ENCODE measurements around the gene C14orf180. TPM values are rescaled to one million over a fixed set of nuclear protein-coding genes. Genes with fewer than 3 reads are reported as not detected.

The C14orf180 gene
- polyA plus RNA-seq, 1 experiment, result not detected

DNA sequence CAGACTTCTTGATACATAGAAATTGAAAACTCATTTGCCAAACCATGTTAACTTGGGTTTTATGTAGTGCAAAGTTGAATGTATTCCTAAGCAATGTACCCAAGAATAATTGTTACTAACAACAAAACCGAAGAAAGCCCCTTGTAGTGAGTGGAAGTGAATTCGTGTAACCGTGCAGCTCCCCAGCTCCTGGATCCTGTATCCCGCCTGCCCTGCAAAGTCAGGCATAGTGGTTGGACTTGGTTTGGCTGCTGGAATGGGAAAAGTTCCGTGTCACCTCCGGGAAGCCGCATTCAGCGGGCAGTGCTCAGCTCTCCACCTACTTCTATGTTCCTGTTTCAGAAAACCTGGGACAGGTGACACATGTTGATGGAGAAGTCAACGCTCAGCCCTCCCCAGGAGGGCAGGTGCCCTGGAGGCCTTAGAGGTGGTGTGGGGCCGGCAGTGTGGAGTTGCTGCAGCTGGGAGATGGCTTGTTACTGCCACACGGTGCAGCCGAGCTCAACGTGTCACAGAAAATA, 29.2 kb upstream of the C14orf180 start:
- no peak for DNase-seq (ENCODE audit: low read depth, low spot score)
- H3K9me3 ChIP-seq (ENCODE audit: control insufficient read depth, insufficient read depth, low read length), result no peaks in the 10 kb centered on the region
- CTCF ChIA-PET, result no interaction called here
- H3K4me3 ChIP-seq (ENCODE audit: low read depth, low read length), result no peak overlapping the region
- POLR2A ChIA-PET, result no interaction called here
- no peak overlapping the region for H3K27ac ChIP-seq (ENCODE audit: low read depth, low read length)
- TF ChIP-seq, protein P1, sequence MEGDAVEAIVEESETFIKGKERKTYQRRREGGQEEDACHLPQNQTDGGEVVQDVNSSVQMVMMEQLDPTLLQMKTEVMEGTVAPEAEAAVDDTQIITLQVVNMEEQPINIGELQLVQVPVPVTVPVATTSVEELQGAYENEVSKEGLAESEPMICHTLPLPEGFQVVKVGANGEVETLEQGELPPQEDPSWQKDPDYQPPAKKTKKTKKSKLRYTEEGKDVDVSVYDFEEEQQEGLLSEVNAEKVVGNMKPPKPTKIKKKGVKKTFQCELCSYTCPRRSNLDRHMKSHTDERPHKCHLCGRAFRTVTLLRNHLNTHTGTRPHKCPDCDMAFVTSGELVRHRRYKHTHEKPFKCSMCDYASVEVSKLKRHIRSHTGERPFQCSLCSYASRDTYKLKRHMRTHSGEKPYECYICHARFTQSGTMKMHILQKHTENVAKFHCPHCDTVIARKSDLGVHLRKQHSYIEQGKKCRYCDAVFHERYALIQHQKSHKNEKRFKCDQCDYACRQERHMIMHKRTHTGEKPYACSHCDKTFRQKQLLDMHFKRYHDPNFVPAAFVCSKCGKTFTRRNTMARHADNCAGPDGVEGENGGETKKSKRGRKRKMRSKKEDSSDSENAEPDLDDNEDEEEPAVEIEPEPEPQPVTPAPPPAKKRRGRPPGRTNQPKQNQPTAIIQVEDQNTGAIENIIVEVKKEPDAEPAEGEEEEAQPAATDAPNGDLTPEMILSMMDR (IDR thresholded peaks at IDR 0.05; ENCODE audit: low read depth, low read length), result no peak
- peaks cover 3% of the 10 kb centered on the region for H3K27me3 ChIP-seq (ENCODE audit: control insufficient read depth, insufficient read depth, low read length)

DNA sequence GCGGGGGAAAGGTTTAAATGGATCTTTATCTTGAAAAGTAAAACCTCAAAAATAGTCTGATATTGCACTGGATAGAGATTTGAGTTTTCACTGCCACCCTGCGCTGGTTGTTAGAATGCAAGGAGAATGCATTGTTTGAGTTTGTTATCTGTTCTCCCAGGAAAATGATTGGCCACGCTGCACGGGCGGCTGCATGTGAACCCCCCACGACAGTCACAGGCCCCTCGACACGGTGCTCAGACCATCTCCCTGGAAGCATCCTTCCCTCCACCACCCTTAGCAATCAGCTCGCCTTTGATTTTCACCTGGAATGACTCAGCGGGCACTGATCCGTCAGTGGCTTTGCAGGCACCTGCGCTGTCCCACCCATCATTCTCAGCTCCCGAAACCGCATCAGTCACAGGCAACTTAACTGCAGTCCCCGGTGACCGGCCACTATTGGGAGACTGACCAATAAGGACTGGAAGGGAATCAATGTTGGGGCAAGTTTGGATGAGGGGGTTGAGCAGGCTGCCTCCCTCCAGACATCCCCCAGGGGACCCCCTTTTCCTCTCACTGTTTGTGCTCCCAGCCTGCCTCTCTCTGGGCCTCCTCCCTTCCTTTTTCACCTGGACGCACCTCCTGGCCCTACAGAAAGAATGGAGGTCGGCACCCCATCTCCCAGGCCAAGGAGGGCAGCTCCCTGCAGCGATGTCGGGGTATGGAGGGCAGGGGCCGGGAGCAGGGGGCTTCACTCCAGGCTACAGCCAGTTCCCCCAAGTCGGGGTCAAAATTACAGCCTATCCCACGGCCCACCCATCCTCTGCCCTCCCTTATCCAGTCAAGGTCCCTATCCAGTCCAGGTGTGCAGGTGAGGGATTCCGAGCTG, 28.5 kb upstream of the C14orf180 start:
- Histone ChIP-seq H3K27me3 (ENCODE audit: control insufficient read depth, insufficient read depth, low read length) (peaks cover 3% of the 10 kb centered on the region), H3K4me3 (ENCODE audit: low read depth, low read length) (no peak overlapping the region), H3K9me3 (ENCODE audit: control insufficient read depth, insufficient read depth, low read length) (no peaks in the 10 kb centered on the region), H3K27ac (ENCODE audit: low read depth, low read length) (no peak overlapping the region)
- DNase-seq (ENCODE audit: low read depth, low spot score), result no peak
- ChIA-PET POLR2A (no interaction called here), CTCF (no interaction called here)
- TF ChIP-seq, protein P1 (IDR thresholded peaks at IDR 0.05; ENCODE audit: low read depth, low read length), result no peak

DNA sequence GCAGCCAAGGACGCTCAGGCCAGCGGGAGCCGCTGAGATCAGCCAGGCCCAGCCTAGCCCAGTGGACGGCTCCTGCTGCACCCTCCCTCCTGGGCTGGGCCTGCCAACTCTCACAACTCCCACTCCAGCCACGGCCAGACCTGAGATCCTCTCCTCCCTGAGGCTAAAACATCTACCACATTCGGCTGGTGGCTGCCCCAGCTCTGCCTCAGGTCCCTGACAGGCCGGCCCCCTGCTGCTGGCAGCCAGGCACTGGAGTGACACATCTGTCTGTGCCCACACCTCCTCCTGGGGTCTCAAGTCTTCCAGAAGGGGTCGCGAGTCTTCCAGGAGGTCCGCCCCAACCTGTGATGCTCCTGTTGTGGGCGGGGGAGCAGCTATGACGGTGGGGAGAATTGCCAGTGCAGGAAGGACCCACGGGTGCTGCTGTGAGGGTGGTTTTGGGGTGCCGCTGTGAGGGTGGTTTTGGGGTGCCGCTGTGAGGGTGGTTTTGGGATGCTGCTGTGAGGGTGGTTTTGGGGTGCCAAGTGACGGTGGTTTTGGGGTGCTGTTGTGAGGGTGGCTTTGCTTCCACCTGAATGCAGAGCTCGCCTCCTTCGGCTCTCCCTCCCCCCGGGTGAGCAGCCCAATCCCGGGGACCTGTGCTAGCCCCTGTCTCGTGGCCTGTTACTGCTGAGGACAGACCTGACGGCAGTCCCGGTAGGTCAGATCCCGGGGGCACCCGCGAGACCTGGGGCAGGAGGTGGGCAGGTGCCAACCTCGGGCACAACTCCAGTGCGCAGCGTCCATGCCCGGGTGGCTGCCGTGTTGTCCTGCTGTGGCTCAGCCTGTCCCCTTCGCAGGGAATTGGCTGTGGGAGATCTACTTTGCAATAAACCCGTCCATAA, 27.5 kb upstream of the C14orf180 start:
- Histone ChIP-seq H3K9me3 (ENCODE audit: control insufficient read depth, insufficient read depth, low read length) (no peaks in the 10 kb centered on the region), H3K4me3 (ENCODE audit: low read depth, low read length) (no peak overlapping the region), H3K27ac (ENCODE audit: low read depth, low read length) (no peak overlapping the region), H3K27me3 (ENCODE audit: control insufficient read depth, insufficient read depth, low read length) (peaks cover 3% of the 10 kb centered on the region)
- ChIA-PET POLR2A (no interaction called here), CTCF (interaction anchor here (0.6 kb wide), 1 partner anchor 69 kb away, joined by 4 read pairs; no protein-coding TSS in a partner anchor)
- TF ChIP-seq, protein P1 (IDR thresholded peaks at IDR 0.05; ENCODE audit: low read depth, low read length), result no peak
- DNase-seq (ENCODE audit: low read depth, low spot score), result no peak

DNA sequence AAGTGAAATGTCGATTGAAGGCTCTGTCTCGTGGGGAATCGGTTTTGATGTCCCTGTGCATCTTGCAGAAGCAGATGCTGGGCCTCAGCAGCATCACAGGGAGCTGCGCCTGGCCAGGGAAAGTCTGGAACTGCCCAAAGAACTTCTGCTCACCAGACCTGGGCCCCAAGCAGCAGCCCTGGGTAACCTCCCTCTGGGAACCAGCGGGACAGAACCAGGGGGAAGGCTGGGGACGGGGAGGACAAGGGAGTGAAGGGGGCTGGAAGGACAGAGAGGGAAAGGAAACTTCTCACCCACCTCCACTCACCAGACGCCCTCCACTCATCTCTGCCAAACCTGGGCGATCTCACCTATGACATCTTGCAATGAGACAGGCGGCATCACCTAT, 26.8 kb upstream of the C14orf180 start:
- CTCF ChIA-PET, result no interaction called here
- DNase-seq (ENCODE audit: low read depth, low spot score), result no peak
- H3K27me3 ChIP-seq (ENCODE audit: control insufficient read depth, insufficient read depth, low read length), result peaks cover 3% of the 10 kb centered on the region
- POLR2A ChIA-PET, result no interaction called here
- H3K9me3 ChIP-seq (ENCODE audit: control insufficient read depth, insufficient read depth, low read length), result no peaks in the 10 kb centered on the region
- TF ChIP-seq, protein P1 (IDR thresholded peaks at IDR 0.05; ENCODE audit: low read depth, low read length), result no peak
- no peak overlapping the region for H3K4me3 ChIP-seq (ENCODE audit: low read depth, low read length)
- H3K27ac ChIP-seq (ENCODE audit: low read depth, low read length), result no peak overlapping the region
